WTC11 (cell line): ENCODE results near the gene KRT83. TPM values are rescaled to one million over a fixed set of nuclear protein-coding genes. Genes with fewer than 3 reads are reported as not detected.
"Not testable (repeated sequence)": the region's sequence is repeated elsewhere in the genome, so short reads cannot be mapped to it uniquely, and the experiment has no call there.

Experiments
- ATAC-seq: fragments of 200-7000 bp; cut with Tn5 transposase; 2 replicates; pipeline ENCODE4 v1.10.0; 2021; ENCODE audit warnings: mild to moderate bottlenecking, moderate library complexity
- CTCF ChIA-PET: fragments of 300-600 bp; sonication (Branson Sonifier 250); formaldehyde crosslinking; loops from one replicate; lab custom pipeline; 2021; ENCODE audit warnings: antibody characterized with exemption; lab: Charles Lee
- POLR2A ChIA-PET: fragments of 350-600 bp; sonication (Branson Sonifier 250); formaldehyde crosslinking; loops from one replicate; lab custom pipeline; 2021; ENCODE audit warnings: antibody characterized with exemption; lab: Charles Lee
- DNase-seq: peaks from one replicate; pipeline ENCODE4 v3.0.0; 2021; ENCODE audit warnings: low spot score
- H3K27ac Mint-ChIP-seq: 2 replicates; pipeline ENCODE4 v1.8.0; 2021; ENCODE audit warnings: mixed read lengths
- H3K27me3 Mint-ChIP-seq: 2 replicates; pipeline ENCODE4 v1.8.0; 2021; ENCODE audit warnings: low read depth, mild to moderate bottlenecking, moderate library complexity, mixed read lengths
- H3K36me3 Mint-ChIP-seq: 2 replicates; pipeline ENCODE4 v1.8.0; 2021; ENCODE audit warnings: mixed read lengths
- H3K4me1 Mint-ChIP-seq: 2 replicates; pipeline ENCODE4 v1.8.0; 2022; ENCODE audit warnings: mixed read lengths
- H3K4me3 Mint-ChIP-seq: 2 replicates; pipeline ENCODE4 v1.8.0; 2021; ENCODE audit warnings: mild to moderate bottlenecking, moderate library complexity, mixed read lengths
- H3K9me3 Mint-ChIP-seq: 2 replicates; pipeline ENCODE4 v1.8.0; 2021; ENCODE audit warnings: mixed read lengths
- ELF4 ChIP-seq: sonication (generic); formaldehyde crosslinking; IDR thresholded peaks from 2 replicates; pipeline ENCODE4 v1.8.1; 2022; ENCODE audit warnings: low read depth, mild to moderate bottlenecking, moderate library complexity, missing genetic modification reagents
- EMX1 ChIP-seq: fragments of 250-450 bp; sonication (Bioruptor Pico); IDR thresholded peaks from 2 replicates; pipeline ENCODE4 v1.8.0; 2021; ENCODE audit warnings: mild to moderate bottlenecking
- ETV6 ChIP-seq: sonication (generic); formaldehyde crosslinking; IDR thresholded peaks from 2 replicates; pipeline ENCODE4 v1.8.1; 2022; ENCODE audit warnings: mild to moderate bottlenecking, missing genetic modification reagents
- FOXK1 ChIP-seq: sonication (generic); formaldehyde crosslinking; IDR thresholded peaks from 2 replicates; pipeline ENCODE4 v1.8.0; 2022; ENCODE audit warnings: mild to moderate bottlenecking, moderate library complexity, missing genetic modification reagents
- GABPB1 ChIP-seq: sonication (generic); formaldehyde crosslinking; IDR thresholded peaks from 2 replicates; pipeline ENCODE4 v1.8.1; 2023; ENCODE audit warnings: mild to moderate bottlenecking, missing genetic modification reagents
- HMGXB4 ChIP-seq: sonication (generic); formaldehyde crosslinking; IDR thresholded peaks from 2 replicates; pipeline ENCODE4 v1.8.1; 2023; ENCODE audit warnings: mild to moderate bottlenecking, moderate library complexity, missing genetic modification reagents
- IRF2 ChIP-seq: sonication (generic); formaldehyde crosslinking; IDR thresholded peaks from 2 replicates; pipeline ENCODE4 v1.8.0; 2022; ENCODE audit warnings: low read depth, missing genetic modification reagents, borderline replicate concordance
- MYBL2 ChIP-seq: sonication (generic); formaldehyde crosslinking; IDR thresholded peaks from 2 replicates; pipeline ENCODE4 v1.8.1; 2023; ENCODE audit warnings: mild to moderate bottlenecking, moderate library complexity, missing genetic modification reagents
- NFE2L1 ChIP-seq: sonication (generic); formaldehyde crosslinking; IDR thresholded peaks from 2 replicates; pipeline ENCODE4 v1.8.1; 2023; ENCODE audit warnings: missing genetic modification reagents
- OVOL2 ChIP-seq: fragments of 250-450 bp; sonication (Bioruptor Pico); IDR thresholded peaks from 2 replicates; pipeline ENCODE4 v1.9.0; 2021; ENCODE audit warnings: mild to moderate bottlenecking, borderline replicate concordance
- PRRX2 ChIP-seq: fragments of 250-450 bp; sonication (Bioruptor Pico); IDR thresholded peaks from 2 replicates; pipeline ENCODE4 v1.8.0; 2021; ENCODE audit warnings: mild to moderate bottlenecking
- TCF7 ChIP-seq: sonication (generic); formaldehyde crosslinking; IDR thresholded peaks from 2 replicates; pipeline ENCODE4 v1.8.0; 2022; ENCODE audit warnings: mild to moderate bottlenecking, low read depth, missing genetic modification reagents, moderate library complexity
- TEAD4 ChIP-seq: sonication (generic); formaldehyde crosslinking; IDR thresholded peaks from 2 replicates; pipeline ENCODE4 v1.8.0; 2022; ENCODE audit warnings: mild to moderate bottlenecking, missing genetic modification reagents
- TP53 ChIP-seq: sonication (generic); formaldehyde crosslinking; IDR thresholded peaks from 2 replicates; pipeline ENCODE4 v1.8.1; 2023; ENCODE audit warnings: mild to moderate bottlenecking, missing genetic modification reagents
- ZNF232 ChIP-seq: sonication (generic); formaldehyde crosslinking; IDR thresholded peaks from 2 replicates; pipeline ENCODE4 v1.8.0; 2022; ENCODE audit warnings: mild to moderate bottlenecking, missing genetic modification reagents
- ZNF317 ChIP-seq: sonication (generic); formaldehyde crosslinking; IDR thresholded peaks from 2 replicates; pipeline ENCODE4 v1.8.1; 2023; ENCODE audit warnings: low read depth, mild to moderate bottlenecking, moderate library complexity, missing genetic modification reagents, borderline replicate concordance
- ZNF416 ChIP-seq: fragments of 250-450 bp; sonication (Bioruptor Pico); IDR thresholded peaks from 2 replicates; pipeline ENCODE4 v1.9.0; 2021; ENCODE audit warnings: mild to moderate bottlenecking, inconsistent platforms
- total RNA-seq: library from RNA; stranded (reverse); gene quantifications from 3 replicates; pipeline ENCODE4 v1.2.3, GENCODE V29; 2021
- TF ChIP-seq, protein P1 (sequence below): sonication (generic); formaldehyde crosslinking; IDR thresholded peaks from 2 replicates; pipeline ENCODE4 v1.8.1; 2023; ENCODE audit warnings: mild to moderate bottlenecking, missing genetic modification reagents
- TF ChIP-seq, protein P2 (sequence below): sonication (generic); formaldehyde crosslinking; IDR thresholded peaks from 2 replicates; pipeline ENCODE4 v1.8.1; 2023; ENCODE audit warnings: mild to moderate bottlenecking, missing genetic modification reagents
- TF ChIP-seq, protein P3 (sequence below): sonication (generic); formaldehyde crosslinking; IDR thresholded peaks from 2 replicates; pipeline ENCODE4 v1.8.1; 2022; ENCODE audit warnings: mild to moderate bottlenecking, moderate library complexity, missing genetic modification reagents

Gene KRT83
- total RNA-seq, 1 experiment from 2014 or later: not detected

- DNase-seq: no peak
- TF ChIP-seq, protein P1, sequence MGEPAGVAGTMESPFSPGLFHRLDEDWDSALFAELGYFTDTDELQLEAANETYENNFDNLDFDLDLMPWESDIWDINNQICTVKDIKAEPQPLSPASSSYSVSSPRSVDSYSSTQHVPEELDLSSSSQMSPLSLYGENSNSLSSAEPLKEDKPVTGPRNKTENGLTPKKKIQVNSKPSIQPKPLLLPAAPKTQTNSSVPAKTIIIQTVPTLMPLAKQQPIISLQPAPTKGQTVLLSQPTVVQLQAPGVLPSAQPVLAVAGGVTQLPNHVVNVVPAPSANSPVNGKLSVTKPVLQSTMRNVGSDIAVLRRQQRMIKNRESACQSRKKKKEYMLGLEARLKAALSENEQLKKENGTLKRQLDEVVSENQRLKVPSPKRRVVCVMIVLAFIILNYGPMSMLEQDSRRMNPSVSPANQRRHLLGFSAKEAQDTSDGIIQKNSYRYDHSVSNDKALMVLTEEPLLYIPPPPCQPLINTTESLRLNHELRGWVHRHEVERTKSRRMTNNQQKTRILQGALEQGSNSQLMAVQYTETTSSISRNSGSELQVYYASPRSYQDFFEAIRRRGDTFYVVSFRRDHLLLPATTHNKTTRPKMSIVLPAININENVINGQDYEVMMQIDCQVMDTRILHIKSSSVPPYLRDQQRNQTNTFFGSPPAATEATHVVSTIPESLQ: no peak
- TF ChIP-seq GABPB1: no peak
- TF ChIP-seq ZNF232 (CRISPR knock-in tag): no peak
- TF ChIP-seq MYBL2 (CRISPR knock-in tag): no peak
- TF ChIP-seq FOXK1 (CRISPR knock-in tag): no peak
- Mint-ChIP-seq H3K4me3 (no peak overlapping the region), H3K4me1 (no peaks in the 10 kb centered on the region), H3K27ac (no peak overlapping the region; the same call in 1 of the 2 replicates), H3K27me3 (peaks cover 10% of the 10 kb centered on the region), H3K9me3 (no peaks in the 10 kb centered on the region), H3K36me3 (no peaks in the 10 kb centered on the region)
- ATAC-seq: no peak
- CTCF ChIA-PET: interaction anchor here (0.7 to 2.9 kb wide), 19 partner anchors 9 to 169 kb away, joined by 3 to 26 read pairs (median 4); no protein-coding TSS in a partner anchor
- POLR2A ChIA-PET: no interaction called here
These were observed 4.9 kb downstream of the KRT83 start for GRCh38 chr12:52316290-52316689.

- H3K27ac Mint-ChIP-seq, H3K36me3 Mint-ChIP-seq, H3K4me1 Mint-ChIP-seq, H3K4me3 Mint-ChIP-seq, H3K9me3 Mint-ChIP-seq, POLR2A ChIA-PET: not testable (repeated sequence)
- ATAC-seq: peak; percentile 84
- H3K27me3 Mint-ChIP-seq: peaks cover 11% of the 10 kb centered on the region
- DNase-seq: peak; percentile 73
- CTCF ChIA-PET: interaction anchor here (0.7 to 2.9 kb wide), 19 partner anchors 8 to 169 kb away, joined by 3 to 26 read pairs (median 4); no protein-coding TSS in a partner anchor
These were observed 5.5 kb downstream of the KRT83 start for GRCh38 chr12:52315721-52316120.

GRCh38 chr12:52314511-52314910, 6.7 kb downstream of the KRT83 start:
- ChIA-PET CTCF (interaction anchor here (0.8 to 2.9 kb wide), 5 partner anchors 8 to 100 kb away, joined by 3 to 26 read pairs (median 7); no protein-coding TSS in a partner anchor), POLR2A (no interaction called here)
- ATAC-seq (no peak), DNase-seq (no peak)
- no peak overlapping the region for H3K4me3 Mint-ChIP-seq
- H3K27ac Mint-ChIP-seq: no peak overlapping the region
- peaks cover 23% of the 10 kb centered on the region for H3K27me3 Mint-ChIP-seq
- H3K4me1 Mint-ChIP-seq: no peaks in the 10 kb centered on the region
- H3K9me3 Mint-ChIP-seq: no peaks in the 10 kb centered on the region
- TF ChIP-seq, protein P2, sequence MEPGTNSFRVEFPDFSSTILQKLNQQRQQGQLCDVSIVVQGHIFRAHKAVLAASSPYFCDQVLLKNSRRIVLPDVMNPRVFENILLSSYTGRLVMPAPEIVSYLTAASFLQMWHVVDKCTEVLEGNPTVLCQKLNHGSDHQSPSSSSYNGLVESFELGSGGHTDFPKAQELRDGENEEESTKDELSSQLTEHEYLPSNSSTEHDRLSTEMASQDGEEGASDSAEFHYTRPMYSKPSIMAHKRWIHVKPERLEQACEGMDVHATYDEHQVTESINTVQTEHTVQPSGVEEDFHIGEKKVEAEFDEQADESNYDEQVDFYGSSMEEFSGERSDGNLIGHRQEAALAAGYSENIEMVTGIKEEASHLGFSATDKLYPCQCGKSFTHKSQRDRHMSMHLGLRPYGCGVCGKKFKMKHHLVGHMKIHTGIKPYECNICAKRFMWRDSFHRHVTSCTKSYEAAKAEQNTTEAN (CRISPR knock-in tag): no peak
- no peak for TF ChIP-seq TEAD4
- TF ChIP-seq FOXK1 (CRISPR knock-in tag): no peak
- TF ChIP-seq HMGXB4: no peak
- no peak for TF ChIP-seq ELF4
- TF ChIP-seq, protein P3, sequence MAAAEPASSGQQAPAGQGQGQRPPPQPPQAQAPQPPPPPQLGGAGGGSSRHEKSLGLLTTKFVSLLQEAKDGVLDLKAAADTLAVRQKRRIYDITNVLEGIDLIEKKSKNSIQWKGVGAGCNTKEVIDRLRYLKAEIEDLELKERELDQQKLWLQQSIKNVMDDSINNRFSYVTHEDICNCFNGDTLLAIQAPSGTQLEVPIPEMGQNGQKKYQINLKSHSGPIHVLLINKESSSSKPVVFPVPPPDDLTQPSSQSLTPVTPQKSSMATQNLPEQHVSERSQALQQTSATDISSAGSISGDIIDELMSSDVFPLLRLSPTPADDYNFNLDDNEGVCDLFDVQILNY: no peak
- TF ChIP-seq EMX1: no peak
- TF ChIP-seq IRF2 (CRISPR knock-in tag): no peak
- no peak for TF ChIP-seq ZNF416 (CRISPR knock-in tag)
- no peak for TF ChIP-seq ZNF317 (CRISPR knock-in tag)
- TF ChIP-seq OVOL2 (CRISPR knock-in tag): no peak
- TF ChIP-seq TP53: no peak
- no peak for TF ChIP-seq ETV6
- no peak for TF ChIP-seq TCF7
- TF ChIP-seq PRRX2 (CRISPR knock-in tag): no peak
- TF ChIP-seq NFE2L1 (CRISPR knock-in tag): no peak
- H3K36me3 Mint-ChIP-seq: no peaks in the 10 kb centered on the region
